Measurements from ENCODE around the gene CFAP46. TPM values are rescaled to one million over a fixed set of nuclear protein-coding genes. Genes with fewer than 3 reads are reported as not detected.
A peak's percentile ranks its signal among the peaks of the same experiment; 100 is the strongest.

The CFAP46 gene
- total and polyA plus RNA-seq, 7 experiments from 2014 or later = 0.05 TPM; not detected in 6

DNA sequence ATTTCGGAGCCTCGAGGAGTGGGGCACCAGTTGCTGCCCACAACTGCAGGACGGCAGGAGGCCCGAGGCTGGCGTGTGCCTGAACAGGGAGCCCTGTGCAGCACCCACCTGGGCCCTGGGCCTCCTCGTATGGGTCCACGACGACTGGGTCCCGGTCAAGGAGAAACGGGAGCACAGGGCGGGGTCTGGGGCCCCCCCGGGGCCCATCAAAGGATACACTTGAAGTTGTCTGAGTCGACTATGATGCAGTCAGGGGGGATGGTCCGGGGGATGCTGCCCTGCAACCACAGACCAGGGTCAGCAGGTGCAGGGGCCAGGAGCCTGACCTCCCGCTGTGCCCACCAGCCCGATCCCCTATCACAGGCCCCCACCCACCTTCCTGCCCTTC lies 127.9 kb downstream of the CFAP46 start:
- Histone ChIP-seq H3K36me3 (ENCODE audit: control insufficient read depth in 2 of 3, insufficient read depth in 3 of 3, low read length in 3 of 3) (no peaks in the 10 kb centered on the region), H3K4me3 (ENCODE audit: low read length) (no peak overlapping the region), H3K4me1 (ENCODE audit: control insufficient read depth in 2 of 2, insufficient read depth in 2 of 2, low read length in 2 of 2) (no peaks in the 10 kb centered on the region), H3K27me3 (ENCODE audit: control insufficient read depth in 2 of 2, insufficient read depth in 2 of 2, low read length in 2 of 2) (no peaks in the 10 kb centered on the region), H3K9me3 (ENCODE audit: control insufficient read depth in 2 of 3, low read length in 3 of 3) (no peaks in the 10 kb centered on the region), H3K27ac (ENCODE audit: low read depth, low read length) (no peak overlapping the region)
- DNase-seq (no peak), ATAC-seq (no peak)
- H3K4me1 Mint-ChIP-seq = peaks cover 0 to 2% (median 0%) of the 10 kb centered on the region in 7 donors
- POLR2A ChIA-PET = no interaction called here
- H3K4me3 Mint-ChIP-seq = no peak overlapping the region
- peaks cover 0 to 45% (median 31%) of the 10 kb centered on the region in 5 donors for H3K27me3 Mint-ChIP-seq
- peaks cover 0 to 2% (median 0%) of the 10 kb centered on the region in 11 donors for H3K9me3 Mint-ChIP-seq
- intact Hi-C loops (cut with micrococcal nuclease) = no loop called here
- peaks cover 0 to 3% (median 0%) of the 10 kb centered on the region in 5 donors for H3K36me3 Mint-ChIP-seq
- no peak overlapping the region for H3K27ac Mint-ChIP-seq
- CTCF ChIA-PET = no interaction called here

DNA sequence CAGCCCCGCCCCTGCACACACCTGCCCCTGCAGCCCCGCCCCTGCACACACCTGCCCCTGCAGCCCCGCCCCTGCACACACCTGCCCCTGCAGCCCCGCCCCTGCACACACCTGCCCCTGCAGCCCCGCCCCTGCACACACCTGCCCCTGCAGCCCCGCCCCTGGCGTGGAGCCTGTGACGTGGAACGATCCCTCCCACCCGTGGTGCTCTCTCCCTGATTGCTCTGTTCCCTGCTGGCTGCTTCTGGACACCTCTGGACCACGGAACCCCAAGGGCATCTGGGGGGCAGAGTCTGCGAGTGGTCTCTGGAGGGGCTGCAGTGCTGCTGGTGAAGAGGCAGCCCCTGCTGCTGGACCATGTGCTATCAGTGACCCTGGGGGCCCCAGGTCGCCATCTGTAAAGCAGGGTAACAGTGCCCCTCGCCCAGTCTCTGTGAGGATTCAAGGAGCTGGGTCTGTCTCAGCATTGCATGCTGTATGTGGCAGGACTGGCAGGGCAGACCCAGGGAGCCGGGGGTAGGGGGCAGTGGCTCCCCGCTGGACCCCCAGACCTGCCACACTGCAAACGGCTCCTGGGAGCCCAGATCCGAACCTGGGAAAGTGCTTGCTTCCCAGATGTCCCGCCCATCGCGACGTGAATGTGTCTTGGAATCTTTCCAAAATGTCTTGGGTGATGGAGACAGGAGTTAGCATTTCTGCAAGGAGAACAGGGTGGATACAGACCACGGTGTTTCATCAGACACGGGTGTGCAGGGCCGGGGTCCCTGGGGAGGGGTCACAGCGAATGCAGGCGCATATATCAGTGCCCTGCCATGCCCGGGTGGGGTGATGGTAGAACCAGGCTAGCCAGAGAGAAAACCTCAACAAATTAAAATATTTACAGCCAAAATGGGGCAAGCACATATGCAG lies 128.6 kb downstream of the CFAP46 start:
- intact Hi-C loops (cut with micrococcal nuclease) = no loop called here
- H3K27ac Mint-ChIP-seq = no peak overlapping the region
- no peak overlapping the region for H3K4me3 ChIP-seq (ENCODE audit: low read length)
- H3K9me3 ChIP-seq (ENCODE audit: control insufficient read depth in 2 of 3, low read length in 3 of 3) = no peaks in the 10 kb centered on the region
- DNase-seq (no peak), ATAC-seq (no peak)
- H3K36me3 ChIP-seq (ENCODE audit: control insufficient read depth in 2 of 3, insufficient read depth in 3 of 3, low read length in 3 of 3) = no peaks in the 10 kb centered on the region
- no peak overlapping the region for H3K4me3 Mint-ChIP-seq
- H3K27me3 ChIP-seq (ENCODE audit: control insufficient read depth in 2 of 2, insufficient read depth in 2 of 2, low read length in 2 of 2) = no peaks in the 10 kb centered on the region
- H3K4me1 ChIP-seq (ENCODE audit: control insufficient read depth in 2 of 2, insufficient read depth in 2 of 2, low read length in 2 of 2) = no peaks in the 10 kb centered on the region
- ChIA-PET POLR2A (no interaction called here), CTCF (no interaction called here)
- H3K27me3 Mint-ChIP-seq = peaks cover 0 to 41% (median 24%) of the 10 kb centered on the region in 5 donors
- H3K4me1 Mint-ChIP-seq = peaks cover 0 to 2% (median 0%) of the 10 kb centered on the region in 7 donors
- H3K9me3 Mint-ChIP-seq = peaks cover 0 to 2% (median 0%) of the 10 kb centered on the region in 11 donors
- no peak overlapping the region for H3K27ac ChIP-seq (ENCODE audit: low read depth, low read length)
- peaks cover 0 to 3% (median 0%) of the 10 kb centered on the region in 5 donors for H3K36me3 Mint-ChIP-seq

DNA sequence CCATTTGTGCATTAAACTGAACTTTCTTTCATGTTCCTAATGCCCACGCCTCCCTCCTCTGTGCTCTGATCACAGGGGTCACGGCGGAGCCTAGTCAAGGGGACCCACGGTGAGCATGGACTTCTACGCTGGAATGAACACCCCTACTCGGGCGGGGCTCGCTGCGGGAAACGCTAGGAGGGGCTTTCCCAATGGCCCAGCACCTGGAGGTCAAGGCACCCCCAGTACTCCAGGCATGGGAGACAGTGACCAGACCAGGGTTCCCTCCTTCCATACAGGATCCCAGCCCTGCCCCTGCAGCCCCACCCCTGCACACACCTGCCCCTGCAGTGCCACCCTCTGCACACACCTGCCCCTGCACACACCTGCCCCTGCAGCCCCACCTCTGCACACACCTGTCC lies 129.4 kb downstream of the CFAP46 start:
- CTCF ChIA-PET = no interaction called here
- intact Hi-C loops (cut with micrococcal nuclease) = no loop called here
- Mint-ChIP-seq H3K9me3 (peaks cover 0 to 3% (median 0%) of the 10 kb centered on the region in 11 donors), H3K36me3 (peaks cover 0 to 3% (median 0%) of the 10 kb centered on the region in 5 donors), H3K4me1 (peaks cover 0 to 2% (median 0%) of the 10 kb centered on the region in 7 donors), H3K27ac (no peak overlapping the region), H3K27me3 (peaks cover 0 to 36% (median 20%) of the 10 kb centered on the region in 5 donors), H3K4me3 (no peak overlapping the region)
- Histone ChIP-seq H3K27ac (ENCODE audit: low read depth, low read length) (no peak overlapping the region), H3K36me3 (ENCODE audit: control insufficient read depth in 2 of 3, insufficient read depth in 3 of 3, low read length in 3 of 3) (no peaks in the 10 kb centered on the region), H3K27me3 (ENCODE audit: control insufficient read depth in 2 of 2, insufficient read depth in 2 of 2, low read length in 2 of 2) (no peaks in the 10 kb centered on the region), H3K4me1 (ENCODE audit: control insufficient read depth in 2 of 2, insufficient read depth in 2 of 2, low read length in 2 of 2) (no peaks in the 10 kb centered on the region), H3K9me3 (ENCODE audit: control insufficient read depth in 2 of 3, low read length in 3 of 3) (no peaks in the 10 kb centered on the region), H3K4me3 (ENCODE audit: low read length) (no peak overlapping the region)
- DNase-seq = no peak
- POLR2A ChIA-PET = no interaction called here
- ATAC-seq = no peak

DNA sequence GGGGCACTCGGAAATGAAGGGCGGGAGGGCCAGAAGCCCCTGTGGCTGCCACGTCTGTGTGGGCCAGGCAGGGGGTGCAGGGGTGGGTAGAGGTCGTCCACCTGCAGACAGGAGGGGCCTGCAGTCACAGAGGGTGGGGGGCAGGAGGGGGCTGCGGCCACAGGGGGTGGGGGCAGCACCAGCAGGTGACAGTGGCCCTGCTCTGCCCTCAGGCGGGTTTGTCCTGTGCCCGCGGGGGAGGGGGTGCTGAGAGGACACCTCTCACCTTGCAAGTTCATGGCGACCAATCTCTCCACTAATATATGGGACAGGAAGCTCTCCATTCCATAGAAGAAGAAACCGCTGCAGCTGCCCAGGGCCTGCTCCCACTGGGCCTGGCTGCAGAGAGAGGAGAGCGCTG lies 129.8 kb downstream of the CFAP46 start:
- no peaks in the 10 kb centered on the region for H3K9me3 ChIP-seq (ENCODE audit: control insufficient read depth in 2 of 3, low read length in 3 of 3)
- H3K36me3 ChIP-seq (ENCODE audit: control insufficient read depth in 2 of 3, insufficient read depth in 3 of 3, low read length in 3 of 3) = no peaks in the 10 kb centered on the region
- H3K9me3 Mint-ChIP-seq = peaks cover 0 to 3% (median 0%) of the 10 kb centered on the region in 11 donors
- ATAC-seq (no peak), DNase-seq (no peak)
- H3K4me1 ChIP-seq (ENCODE audit: control insufficient read depth in 2 of 2, insufficient read depth in 2 of 2, low read length in 2 of 2) = no peaks in the 10 kb centered on the region
- H3K27me3 Mint-ChIP-seq = peaks cover 0 to 31% (median 18%) of the 10 kb centered on the region in 5 donors
- H3K27me3 ChIP-seq (ENCODE audit: control insufficient read depth in 2 of 2, insufficient read depth in 2 of 2, low read length in 2 of 2) = no peaks in the 10 kb centered on the region
- intact Hi-C loops (cut with micrococcal nuclease) = no loop called here
- peaks cover 0 to 3% (median 0%) of the 10 kb centered on the region in 5 donors for H3K36me3 Mint-ChIP-seq
- peaks cover 0 to 2% (median 0%) of the 10 kb centered on the region in 7 donors for H3K4me1 Mint-ChIP-seq
- POLR2A ChIA-PET = no interaction called here
- CTCF ChIA-PET = no interaction called here
- H3K27ac Mint-ChIP-seq = no peak overlapping the region
- no peak overlapping the region for H3K27ac ChIP-seq (ENCODE audit: low read depth, low read length)
- H3K4me3 ChIP-seq (ENCODE audit: low read length) = no peak overlapping the region
- H3K4me3 Mint-ChIP-seq = no peak overlapping the region

DNA sequence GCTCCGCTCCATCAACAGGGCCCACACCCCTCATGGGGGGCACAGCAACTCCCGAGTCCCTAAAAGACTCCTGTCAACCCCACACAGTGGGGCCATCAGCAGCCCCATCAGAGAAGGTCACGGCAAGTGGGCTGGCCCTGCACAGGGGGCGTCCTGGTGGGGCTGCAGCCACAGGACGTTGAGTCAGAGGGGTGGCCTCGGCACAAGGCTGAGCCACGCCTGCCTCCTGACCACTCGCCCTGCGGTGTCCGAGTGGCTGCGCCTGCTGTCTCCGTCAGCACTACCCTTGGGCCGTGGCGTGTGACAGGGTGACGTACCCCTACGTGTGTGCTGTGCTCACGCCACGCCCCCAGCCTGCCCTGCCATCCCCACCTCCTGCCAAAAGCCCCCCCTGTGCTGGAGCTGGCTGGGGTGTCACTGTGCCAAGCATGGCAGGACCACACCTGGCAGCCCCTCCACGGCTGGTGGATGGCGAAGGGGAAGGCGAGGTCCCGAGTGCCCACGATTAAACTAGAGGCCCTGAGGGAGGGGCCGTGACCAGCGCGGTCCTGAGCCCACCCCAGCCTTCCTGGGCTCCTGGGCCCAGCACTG lies 130.4 kb downstream of the CFAP46 start:
- no peak overlapping the region for H3K27ac Mint-ChIP-seq
- ATAC-seq = peak; percentile 4
- no peaks in the 10 kb centered on the region for H3K27me3 ChIP-seq (ENCODE audit: control insufficient read depth in 2 of 2, insufficient read depth in 2 of 2, low read length in 2 of 2)
- peaks cover 0 to 25% (median 13%) of the 10 kb centered on the region in 5 donors for H3K27me3 Mint-ChIP-seq
- H3K4me3 Mint-ChIP-seq = no peak overlapping the region
- peaks cover 0 to 2% (median 0%) of the 10 kb centered on the region in 7 donors for H3K4me1 Mint-ChIP-seq
- DNase-seq = no peak
- intact Hi-C loops (cut with micrococcal nuclease) = no loop called here
- CTCF ChIA-PET = no interaction called here
- no peaks in the 10 kb centered on the region for H3K4me1 ChIP-seq (ENCODE audit: control insufficient read depth in 2 of 2, insufficient read depth in 2 of 2, low read length in 2 of 2)
- H3K9me3 Mint-ChIP-seq = peaks cover 0 to 3% (median 0%) of the 10 kb centered on the region in 11 donors
- no peaks in the 10 kb centered on the region for H3K9me3 ChIP-seq (ENCODE audit: control insufficient read depth in 2 of 3, low read length in 3 of 3)
- POLR2A ChIA-PET = no interaction called here
- peaks cover 0 to 3% (median 0%) of the 10 kb centered on the region in 5 donors for H3K36me3 Mint-ChIP-seq
- no peaks in the 10 kb centered on the region for H3K36me3 ChIP-seq (ENCODE audit: control insufficient read depth in 2 of 3, insufficient read depth in 3 of 3, low read length in 3 of 3)
- no peak overlapping the region for H3K4me3 ChIP-seq (ENCODE audit: low read length)
- H3K27ac ChIP-seq (ENCODE audit: low read depth, low read length) = no peak overlapping the region

DNA sequence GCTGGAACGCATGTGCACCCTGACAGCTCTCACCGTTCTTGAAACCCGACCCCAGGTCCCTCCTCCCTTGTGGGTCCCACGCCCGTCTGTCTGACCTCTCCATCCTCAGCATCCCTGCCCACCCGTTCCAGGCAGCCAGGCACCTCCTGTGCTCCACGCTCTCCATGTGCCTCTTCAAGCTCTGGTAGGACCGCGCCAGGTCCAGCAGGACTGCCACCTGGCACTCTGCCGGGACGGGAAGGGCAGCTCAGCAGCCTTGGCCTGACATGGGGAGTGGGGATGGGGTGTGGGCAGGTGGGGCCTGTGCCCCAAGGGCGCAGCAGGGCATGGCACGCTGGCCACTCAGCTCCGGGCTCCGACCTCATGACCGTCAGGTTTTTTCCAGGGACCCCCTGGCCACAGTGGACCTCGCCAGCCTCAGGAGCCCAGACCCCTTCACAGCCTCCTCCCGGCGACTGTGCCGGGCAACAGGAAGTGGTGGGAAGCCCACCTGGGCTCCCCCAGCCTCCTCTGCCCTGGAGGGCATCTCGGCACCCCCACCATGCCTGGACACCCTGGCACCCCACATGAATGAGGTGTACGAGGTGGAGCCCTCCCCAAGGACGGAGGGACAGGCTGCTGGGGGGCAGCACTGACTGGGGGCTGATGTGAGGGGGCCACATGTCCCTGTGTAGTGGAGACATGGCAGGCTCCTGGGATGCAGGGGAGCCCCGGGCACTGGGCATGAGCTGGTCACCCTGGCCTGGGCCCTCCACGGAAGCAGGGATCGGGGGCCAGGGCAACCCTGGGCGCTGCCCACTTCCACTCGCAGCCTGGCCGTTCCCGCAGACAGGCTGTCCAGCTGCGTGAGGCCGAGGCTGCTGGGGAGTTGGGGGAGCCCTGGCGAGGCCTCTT lies 131.3 kb downstream of the CFAP46 start:
- Histone ChIP-seq H3K9me3 (ENCODE audit: control insufficient read depth in 2 of 3, low read length in 3 of 3) (no peaks in the 10 kb centered on the region), H3K4me1 (ENCODE audit: control insufficient read depth in 2 of 2, insufficient read depth in 2 of 2, low read length in 2 of 2) (no peaks in the 10 kb centered on the region), H3K4me3 (ENCODE audit: low read length) (no peak overlapping the region), H3K27me3 (ENCODE audit: control insufficient read depth in 2 of 2, insufficient read depth in 2 of 2, low read length in 2 of 2) (no peaks in the 10 kb centered on the region), H3K36me3 (ENCODE audit: control insufficient read depth in 2 of 3, insufficient read depth in 3 of 3, low read length in 3 of 3) (no peaks in the 10 kb centered on the region), H3K27ac (ENCODE audit: low read depth, low read length) (no peak overlapping the region)
- intact Hi-C loops (cut with micrococcal nuclease) = no loop called here
- no peaks in the 10 kb centered on the region for H3K36me3 Mint-ChIP-seq
- H3K4me3 Mint-ChIP-seq = no peak overlapping the region
- DNase-seq = no peak
- peak overlapping the region in 1 of 9 donors; percentile 29 for H3K27ac Mint-ChIP-seq
- H3K9me3 Mint-ChIP-seq = peaks cover 0 to 1% (median 0%) of the 10 kb centered on the region in 11 donors
- H3K4me1 Mint-ChIP-seq = peaks cover 0 to 2% (median 0%) of the 10 kb centered on the region in 7 donors
- no peak for ATAC-seq
- ChIA-PET CTCF (no interaction called here), POLR2A (no interaction called here)
- H3K27me3 Mint-ChIP-seq = peaks cover 0 to 16% (median 8%) of the 10 kb centered on the region in 5 donors
